IPS-20b (cell line): Measurements from ENCODE around the gene HIVEP1.
"Not testable (repeated sequence)": the region's sequence is repeated elsewhere in the genome, so short reads cannot be mapped to it uniquely, and the experiment has no call there.

Source experiments
- H3K27ac ChIP-seq: one replicate; pipeline ENCODE4 v1.5.1; 2013; ENCODE audit warnings: low read length
- H3K27me3 ChIP-seq: 2 replicates; pipeline ENCODE4 v1.6.1; 2013; ENCODE audit warnings: mild to moderate bottlenecking, low read length, inconsistent platforms; ENCODE audit not compliant: insufficient read depth
- H3K36me3 ChIP-seq: 2 replicates; pipeline ENCODE4 v1.6.1; 2013; ENCODE audit warnings: low read depth, mild to moderate bottlenecking, inconsistent platforms, low read length, moderate library complexity; ENCODE audit not compliant: insufficient read depth
- H3K4me1 ChIP-seq: 2 replicates; pipeline ENCODE4 v1.6.1; 2013; ENCODE audit warnings: mild to moderate bottlenecking, control low read depth, inconsistent platforms, low read length, moderate library complexity; ENCODE audit not compliant: insufficient read depth
- H3K4me3 ChIP-seq: 2 replicates; pipeline ENCODE4 v1.5.1; 2013; ENCODE audit warnings: mild to moderate bottlenecking, low read length, inconsistent platforms
- H3K9ac ChIP-seq: 2 replicates; pipeline ENCODE4 v1.6.1; 2013; ENCODE audit warnings: low read depth, mild to moderate bottlenecking, inconsistent platforms, low read length, moderate library complexity
- H3K9me3 ChIP-seq: 2 replicates; pipeline ENCODE4 v1.6.1; 2013; ENCODE audit warnings: mild to moderate bottlenecking, low read depth, low read length, inconsistent platforms; ENCODE audit not compliant: insufficient read depth

Gene HIVEP1

GRCh38 chr6:12099623-12100338 is 87.7 kb downstream of the HIVEP1 start:
- Histone ChIP-seq H3K27ac (no peak overlapping the region), H3K4me3 (no peak overlapping the region), H3K9me3 (no peaks in the 10 kb centered on the region), H3K27me3 (no peaks in the 10 kb centered on the region), H3K4me1 (no peaks in the 10 kb centered on the region), H3K36me3 (no peaks in the 10 kb centered on the region), H3K9ac (no peak overlapping the region)

- Histone ChIP-seq H3K27me3 (no peaks in the 10 kb centered on the region), H3K36me3 (no peaks in the 10 kb centered on the region), H3K4me3 (no peak overlapping the region), H3K9me3 (no peaks in the 10 kb centered on the region), H3K4me1 (no peaks in the 10 kb centered on the region), H3K27ac (no peak overlapping the region), H3K9ac (no peak overlapping the region)
Observed at GRCh38 chr6:12101048-12101447, 88.9 kb downstream of the HIVEP1 start.

- Histone ChIP-seq H3K4me1 (no peaks in the 10 kb centered on the region), H3K9me3 (no peaks in the 10 kb centered on the region), H3K36me3 (no peaks in the 10 kb centered on the region), H3K27me3 (no peaks in the 10 kb centered on the region), H3K27ac (no peak overlapping the region), H3K4me3 (no peak overlapping the region), H3K9ac (no peak overlapping the region)
Observed at GRCh38 chr6:12101653-12102312, 89.7 kb downstream of the HIVEP1 start.

GRCh38 chr6:12102350-12102749 is 90.2 kb downstream of the HIVEP1 start:
- no peak overlapping the region for H3K4me3 ChIP-seq
- H3K9ac ChIP-seq = no peak overlapping the region
- H3K9me3 ChIP-seq = no peaks in the 10 kb centered on the region
- H3K27me3 ChIP-seq = no peaks in the 10 kb centered on the region
- no peaks in the 10 kb centered on the region for H3K4me1 ChIP-seq
- no peaks in the 10 kb centered on the region for H3K36me3 ChIP-seq
- no peak overlapping the region for H3K27ac ChIP-seq

- H3K4me1 ChIP-seq = no peaks in the 10 kb centered on the region
- no peaks in the 10 kb centered on the region for H3K27me3 ChIP-seq
- no peak overlapping the region for H3K9ac ChIP-seq
- H3K9me3 ChIP-seq = no peaks in the 10 kb centered on the region
- no peak overlapping the region for H3K27ac ChIP-seq
- H3K4me3 ChIP-seq = no peak overlapping the region
- H3K36me3 ChIP-seq = no peaks in the 10 kb centered on the region
Observed at GRCh38 chr6:12103158-12103557, 91.0 kb downstream of the HIVEP1 start.

- H3K9me3 ChIP-seq = no peaks in the 10 kb centered on the region
- H3K4me3 ChIP-seq = no peak overlapping the region
- H3K27me3 ChIP-seq = no peaks in the 10 kb centered on the region
- no peaks in the 10 kb centered on the region for H3K4me1 ChIP-seq
- H3K9ac ChIP-seq = no peak overlapping the region
- peaks cover 9% of the 10 kb centered on the region for H3K36me3 ChIP-seq
- no peak overlapping the region for H3K27ac ChIP-seq
Observed at GRCh38 chr6:12105271-12105670, 93.2 kb downstream of the HIVEP1 start.

- Histone ChIP-seq H3K4me1 (peaks cover 14% of the 10 kb centered on the region), H3K36me3 (peaks cover 20% of the 10 kb centered on the region)
- not testable (repeated sequence) for H3K9ac ChIP-seq, H3K27ac ChIP-seq, H3K27me3 ChIP-seq, H3K4me3 ChIP-seq, H3K9me3 ChIP-seq
Observed at GRCh38 chr6:12108376-12108775, 96.3 kb downstream of the HIVEP1 start.

GRCh38 chr6:12110523-12111362 is 98.6 kb downstream of the HIVEP1 start:
- Histone ChIP-seq H3K9me3 (no peaks in the 10 kb centered on the region), H3K36me3 (peaks cover 20% of the 10 kb centered on the region), H3K4me3 (no peak overlapping the region), H3K9ac (no peak overlapping the region), H3K4me1 (peaks cover 16% of the 10 kb centered on the region), H3K27ac (no peak overlapping the region), H3K27me3 (no peaks in the 10 kb centered on the region)

GRCh38 chr6:12111363-12111670 is 99.2 kb downstream of the HIVEP1 start:
- no peak overlapping the region for H3K9ac ChIP-seq
- H3K4me3 ChIP-seq = no peak overlapping the region
- peaks cover 20% of the 10 kb centered on the region for H3K36me3 ChIP-seq
- H3K27ac ChIP-seq = no peak overlapping the region
- H3K27me3 ChIP-seq = no peaks in the 10 kb centered on the region
- H3K4me1 ChIP-seq = peaks cover 16% of the 10 kb centered on the region
- no peaks in the 10 kb centered on the region for H3K9me3 ChIP-seq

GRCh38 chr6:12112540-12113189 is 100.6 kb downstream of the HIVEP1 start:
- Histone ChIP-seq H3K27me3 (no peaks in the 10 kb centered on the region), H3K27ac (no peak overlapping the region), H3K9ac (no peak overlapping the region), H3K4me1 (peaks cover 16% of the 10 kb centered on the region), H3K36me3 (peaks cover 20% of the 10 kb centered on the region), H3K9me3 (no peaks in the 10 kb centered on the region), H3K4me3 (no peak overlapping the region)

- H3K27ac ChIP-seq = no peak overlapping the region
- no peak overlapping the region for H3K4me3 ChIP-seq
- H3K9ac ChIP-seq = no peak overlapping the region
- H3K4me1 ChIP-seq = peaks cover 16% of the 10 kb centered on the region
- H3K36me3 ChIP-seq = peaks cover 20% of the 10 kb centered on the region
- no peaks in the 10 kb centered on the region for H3K27me3 ChIP-seq
- H3K9me3 ChIP-seq = no peaks in the 10 kb centered on the region
Observed at GRCh38 chr6:12113190-12113577, 101.1 kb downstream of the HIVEP1 start.
